ENCODE results near the gene CA5A.

Gene CA5A

DNA sequence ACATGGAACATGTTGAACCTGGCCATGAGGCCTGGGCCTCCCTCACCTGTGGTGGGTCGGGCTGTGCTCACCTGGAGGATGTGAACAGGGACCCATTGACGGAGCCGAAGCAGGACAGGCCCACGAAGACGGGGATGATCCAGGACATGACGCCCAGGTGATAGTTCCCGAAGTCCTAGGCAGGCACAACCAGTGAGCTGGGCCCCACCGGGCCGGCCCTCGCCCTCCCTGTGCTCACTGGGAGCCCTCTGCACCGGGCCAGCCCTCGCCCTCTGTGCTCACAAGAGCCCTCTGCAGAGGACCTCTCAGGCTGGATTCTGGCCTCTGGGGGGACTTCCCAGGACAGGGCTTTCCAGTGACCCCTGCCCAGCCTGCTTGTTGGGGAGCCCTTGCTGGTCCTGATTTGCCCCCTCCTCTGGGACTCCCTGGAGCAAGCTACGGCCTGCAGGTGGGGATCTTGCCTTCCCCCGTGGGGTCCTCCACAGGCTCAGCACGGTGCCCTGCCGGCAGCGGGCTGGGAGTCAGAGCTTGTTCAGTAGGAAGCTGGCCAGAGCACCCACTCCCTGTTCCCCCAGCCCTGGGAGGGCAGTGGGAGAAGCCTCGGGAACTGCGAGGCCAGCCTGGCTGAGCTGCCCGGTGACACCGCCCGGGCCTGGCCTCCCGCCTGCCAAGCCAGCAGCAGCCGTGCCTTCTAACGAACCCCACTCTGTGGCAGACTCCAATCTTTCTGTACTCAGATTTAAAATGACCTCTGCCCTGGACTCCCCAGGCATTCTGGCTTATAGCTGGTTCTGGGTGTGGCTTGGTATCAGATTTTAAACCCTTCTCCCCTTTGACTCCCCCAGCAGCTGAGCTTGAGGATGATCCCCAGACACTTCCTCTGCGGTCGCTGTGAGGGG lies 97.4 kb downstream of the CA5A start:
- TF ChIP-seq, protein P1, sequence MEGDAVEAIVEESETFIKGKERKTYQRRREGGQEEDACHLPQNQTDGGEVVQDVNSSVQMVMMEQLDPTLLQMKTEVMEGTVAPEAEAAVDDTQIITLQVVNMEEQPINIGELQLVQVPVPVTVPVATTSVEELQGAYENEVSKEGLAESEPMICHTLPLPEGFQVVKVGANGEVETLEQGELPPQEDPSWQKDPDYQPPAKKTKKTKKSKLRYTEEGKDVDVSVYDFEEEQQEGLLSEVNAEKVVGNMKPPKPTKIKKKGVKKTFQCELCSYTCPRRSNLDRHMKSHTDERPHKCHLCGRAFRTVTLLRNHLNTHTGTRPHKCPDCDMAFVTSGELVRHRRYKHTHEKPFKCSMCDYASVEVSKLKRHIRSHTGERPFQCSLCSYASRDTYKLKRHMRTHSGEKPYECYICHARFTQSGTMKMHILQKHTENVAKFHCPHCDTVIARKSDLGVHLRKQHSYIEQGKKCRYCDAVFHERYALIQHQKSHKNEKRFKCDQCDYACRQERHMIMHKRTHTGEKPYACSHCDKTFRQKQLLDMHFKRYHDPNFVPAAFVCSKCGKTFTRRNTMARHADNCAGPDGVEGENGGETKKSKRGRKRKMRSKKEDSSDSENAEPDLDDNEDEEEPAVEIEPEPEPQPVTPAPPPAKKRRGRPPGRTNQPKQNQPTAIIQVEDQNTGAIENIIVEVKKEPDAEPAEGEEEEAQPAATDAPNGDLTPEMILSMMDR (IDR thresholded peaks at IDR 0.05; ENCODE audit: insufficient read depth, missing control alignments): no peak
- FAIRE-seq: no peak

More for the DNA sequence above, 97.4 kb downstream of the CA5A start:
- DNase-seq (ENCODE audit: insufficient read length, low spot score): no peak

Data from D721Med (cell line).